Keratinocyte (primary cell): Measurements from ENCODE around the gene SCN10A. TPM values are rescaled to one million over a fixed set of nuclear protein-coding genes. Genes with fewer than 3 reads are reported as not detected.

ENCODE experiments used
- DNase-seq: peaks from one replicate; pipeline ENCODE4 v3.0.0-alpha.2; 2011; ENCODE audit warnings: low read depth, missing footprints, low spot score
- FAIRE-seq: peaks from 2 replicates; lab custom pipeline; 2011; peaks lifted over from hg19 to GRCh38; lab: Jason Lieb, UNC
- H2AFZ ChIP-seq: 2 replicates; pipeline ENCODE4 v1.6.0; 2012; ENCODE audit warnings: low read length, control low read depth, inconsistent platforms; ENCODE audit not compliant: control insufficient read depth
- H3K27ac ChIP-seq: 2 replicates; pipeline ENCODE4 v1.5.1; 2011; ENCODE audit warnings: low read length; ENCODE audit not compliant: control insufficient read depth, insufficient read depth
- H3K27me3 ChIP-seq: 3 replicates; pipeline ENCODE4 v1.6.0; 2011; ENCODE audit warnings: low read length; ENCODE audit not compliant: control insufficient read depth, insufficient read depth; ENCODE audit errors: extremely low read depth
- H3K36me3 ChIP-seq, 2 experiments: 2 replicates in 1 of 2; 3 replicates in 1 of 2; pipeline ENCODE4 v1.5.1; 2011; ENCODE audit warnings: low read length in 2 of 2, mild to moderate bottlenecking in 1 of 2; ENCODE audit not compliant: control insufficient read depth in 2 of 2, insufficient read depth in 2 of 2; ENCODE audit errors: extremely low read depth in 1 of 2
- H3K4me1 ChIP-seq: 3 replicates; pipeline ENCODE4 v1.5.1; 2011; ENCODE audit warnings: low read length; ENCODE audit not compliant: control insufficient read depth, insufficient read depth; ENCODE audit errors: extremely low read depth
- H3K4me2 ChIP-seq: 3 replicates; pipeline ENCODE4 v1.6.0; 2011; ENCODE audit warnings: low read depth, low read length; ENCODE audit not compliant: control insufficient read depth, insufficient read depth; ENCODE audit errors: extremely low read depth
- H3K4me3 ChIP-seq, 3 experiments: fragments of 200-600 bp in 1 of 3; sonication (generic) in 1 of 3; 2 replicates in 2 of 3; 3 replicates in 1 of 3; pipeline ENCODE4 v1.5.1; 2011 to 2016; ENCODE audit warnings: low read length in 3 of 3, mild to moderate bottlenecking in 3 of 3, control low read depth in 2 of 3, inconsistent platforms in 1 of 3, low read depth in 1 of 3, mixed read lengths in 1 of 3, mixed run types in 1 of 3, moderate library complexity in 1 of 3; ENCODE audit not compliant: control insufficient read depth in 2 of 3, insufficient read depth in 2 of 3; ENCODE audit errors: extremely low read depth in 1 of 3
- H3K79me2 ChIP-seq: 2 replicates; pipeline ENCODE4 v1.6.0; 2012; ENCODE audit warnings: low read length; ENCODE audit not compliant: control insufficient read depth, insufficient read depth
- H3K9ac ChIP-seq: 3 replicates; pipeline ENCODE4 v1.6.0; 2011; ENCODE audit warnings: low read length; ENCODE audit not compliant: control insufficient read depth, insufficient read depth; ENCODE audit errors: extremely low read depth
- H3K9me1 ChIP-seq: 3 replicates; pipeline ENCODE4 v1.6.0; 2011; ENCODE audit warnings: low read length; ENCODE audit not compliant: control insufficient read depth, insufficient read depth; ENCODE audit errors: extremely low read depth
- H3K9me3 ChIP-seq: 2 replicates; pipeline ENCODE4 v1.5.1; 2012; ENCODE audit warnings: low read depth, low read length; ENCODE audit not compliant: control insufficient read depth
- H4K20me1 ChIP-seq: 3 replicates; pipeline ENCODE4 v1.6.0; 2011; ENCODE audit warnings: low read length; ENCODE audit not compliant: control insufficient read depth, insufficient read depth; ENCODE audit errors: extremely low read depth
- CTCF ChIP-seq, 3 experiments: IDR thresholded peaks in 1 of 3; conservative IDR thresholded peaks in 1 of 3; optimal IDR thresholded peaks in 1 of 3; 2 replicates in 2 of 3; 3 replicates in 1 of 3; pipeline versions ENCODE3 to v1.5.1; 2011; ENCODE audit warnings: low read length in 3 of 3, mild to moderate bottlenecking in 3 of 3, moderate library complexity in 2 of 3, control low read depth in 1 of 3, inconsistent platforms in 1 of 3; ENCODE audit not compliant: insufficient read depth in 2 of 3; ENCODE audit errors: extremely low read depth in 1 of 3
- EZH2 ChIP-seq: IDR thresholded peaks from one replicate; pipeline ENCODE4 v1.6.1; 2012; ENCODE audit warnings: inconsistent platforms, mild to moderate bottlenecking, low read length, moderate library complexity
- dilution Hi-C: fragments of 300-500 bp; cut with MboI; formaldehyde crosslinking; loops from one replicate; pipeline ENCODE4 v1.7.0; 2020; ENCODE audit warnings: low sequenced_read_pairs; ENCODE audit not compliant: extremely low pct_ligation_motif_present
- polyA plus RNA-seq, 5 experiments: library from polyadenylated mRNA; depleted of rRNA in 3 of 5; stranded (reverse) in 3 of 5; stranded (forward) in 1 of 5; unstranded in 1 of 5; fragments of >200 nt; gene quantifications; 1 replicate in 1 of 5; 2 replicates in 3 of 5; 3 replicates in 1 of 5; pipeline versions ENCODE4 v1.2.1 to v1.2.3, GENCODE V29; 2011 to 2012; ENCODE audit warnings: missing spikeins in 2 of 5, low read depth in 1 of 5, low replicate concordance in 1 of 5

Gene SCN10A
- polyA plus RNA-seq, 1 donor (not counting 4 experiments of a cell fraction or from before 2014, with no cell fraction given), result not detected

GRCh38 chr3:38698061-38698460 is 118.0 kb downstream of the SCN10A start:
- dilution Hi-C loops, result no loop called here
- Histone ChIP-seq H3K36me3 (no peaks in the 10 kb centered on the region), H3K9me1 (no peaks in the 10 kb centered on the region), H4K20me1 (no peaks in the 10 kb centered on the region), H3K9me3 (no peaks in the 10 kb centered on the region), H3K4me1 (no peaks in the 10 kb centered on the region), H3K79me2 (no peaks in the 10 kb centered on the region), H3K9ac (no peak overlapping the region), H3K4me2 (no peak overlapping the region), H2AFZ (no peak overlapping the region), H3K4me3 (no peak overlapping the region), H3K27ac (no peak overlapping the region), H3K27me3 (no peaks in the 10 kb centered on the region)
- TF ChIP-seq CTCF (optimal IDR thresholded peaks at IDR 0.05 in 1 of 3, IDR thresholded peaks at IDR 0.05 in 1 of 3, conservative IDR thresholded peaks at IDR 0.05 in 1 of 3; ENCODE audit: extremely low read depth in 1 of 3, insufficient read depth in 2 of 3, low read length in 3 of 3), result no peak
- TF ChIP-seq EZH2, result no peak
- DNase-seq, result no peak
- FAIRE-seq, result no peak

DNA sequence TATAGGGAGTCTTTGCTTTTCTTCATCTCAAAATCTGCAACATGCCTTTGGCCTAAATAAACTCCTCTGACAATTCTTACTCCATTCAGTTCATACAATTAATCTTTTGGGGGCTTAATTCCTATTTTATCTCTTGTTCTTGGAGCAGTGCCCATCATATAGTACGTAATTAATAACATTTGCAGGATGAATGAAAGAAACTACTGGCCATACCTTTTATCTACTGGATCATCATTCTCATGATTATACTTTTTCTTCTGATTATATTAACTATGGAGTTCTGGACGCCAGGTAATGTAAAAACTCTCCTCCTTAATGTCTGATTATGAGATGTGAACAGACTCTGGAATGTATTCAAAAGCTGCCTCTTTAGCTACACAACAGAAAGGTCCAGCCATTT is 120.0 kb downstream of the SCN10A start:
- no peak for FAIRE-seq
- TF ChIP-seq EZH2 (no peak), CTCF (optimal IDR thresholded peaks at IDR 0.05 in 1 of 3, IDR thresholded peaks at IDR 0.05 in 1 of 3, conservative IDR thresholded peaks at IDR 0.05 in 1 of 3; ENCODE audit: extremely low read depth in 1 of 3, insufficient read depth in 2 of 3, low read length in 3 of 3) (no peak)

More for the DNA sequence above, 120.0 kb downstream of the SCN10A start:
- no peaks in the 10 kb centered on the region for H3K9me1 ChIP-seq
- no peaks in the 10 kb centered on the region for H3K4me1 ChIP-seq
- H3K4me2 ChIP-seq, result no peak overlapping the region
- H3K36me3 ChIP-seq, result no peaks in the 10 kb centered on the region
- no peaks in the 10 kb centered on the region for H3K9me3 ChIP-seq
- dilution Hi-C loops, result no loop called here
- no peak overlapping the region for H3K27ac ChIP-seq
- no peaks in the 10 kb centered on the region for H3K79me2 ChIP-seq
- no peak overlapping the region for H2AFZ ChIP-seq
- no peak overlapping the region for H3K4me3 ChIP-seq
- H4K20me1 ChIP-seq, result no peaks in the 10 kb centered on the region
- no peak overlapping the region for H3K9ac ChIP-seq
- DNase-seq, result no peak
- no peaks in the 10 kb centered on the region for H3K27me3 ChIP-seq
